Measurements from ENCODE around the gene BARHL2. TPM values are rescaled to one million over a fixed set of nuclear protein-coding genes. Genes with fewer than 3 reads are reported as not detected.

The BARHL2 gene
- total and polyA plus RNA-seq, 5 donors from 2014 or later, result not detected

- Mint-ChIP-seq H3K9me3 (peaks cover 0 to 16% (median 0%) of the 10 kb centered on the region in 7 donors), H3K36me3 (no peaks in the 10 kb centered on the region), H3K4me3 (peak overlapping the region in 1 of 4 donors; percentile 47), H3K27ac (peak overlapping the region in 1 of 3 donors; percentile 32), H3K4me1 (peaks cover 6 to 24% (median 13%) of the 10 kb centered on the region in 4 donors), H3K27me3 (peaks cover 100% of the 10 kb centered on the region)
- Histone ChIP-seq H3K27me3 (ENCODE audit: control insufficient read depth, insufficient read depth, low read length) (peaks cover 68% of the 10 kb centered on the region), H3K4me1 (ENCODE audit: control insufficient read depth, insufficient read depth, low read length, poor library complexity, severe bottlenecking) (peaks cover 6% of the 10 kb centered on the region), H3K36me3 (ENCODE audit: control insufficient read depth, insufficient read depth, low read length) (no peaks in the 10 kb centered on the region), H3K9me3 (ENCODE audit: control insufficient read depth in 2 of 2, low read length in 2 of 2) (peaks cover 0 to 1% of the 10 kb centered on the region in 2 experiments), H3K4me3 (ENCODE audit: low read depth, low read length) (no peak overlapping the region), H3K27ac (ENCODE audit: insufficient read depth, low read length, poor library complexity, severe bottlenecking) (no peak overlapping the region)
- DNase-seq, result no peak
- no peak for ATAC-seq (ENCODE audit: low read depth in 2 of 2)
These were observed 5.4 kb downstream of the BARHL2 start for GRCh38 chr1:90711696-90712095.

GRCh38 chr1:90710579-90711536, 6.2 kb downstream of the BARHL2 start:
- Histone ChIP-seq H3K4me3 (ENCODE audit: low read depth, low read length) (no peak overlapping the region), H3K27me3 (ENCODE audit: control insufficient read depth, insufficient read depth, low read length) (peaks cover 69% of the 10 kb centered on the region), H3K36me3 (ENCODE audit: control insufficient read depth, insufficient read depth, low read length) (no peaks in the 10 kb centered on the region), H3K27ac (ENCODE audit: insufficient read depth, low read length, poor library complexity, severe bottlenecking) (no peak overlapping the region), H3K9me3 (ENCODE audit: control insufficient read depth in 2 of 2, low read length in 2 of 2) (no peaks in the 10 kb centered on the region), H3K4me1 (ENCODE audit: control insufficient read depth, insufficient read depth, low read length, poor library complexity, severe bottlenecking) (peaks cover 10% of the 10 kb centered on the region)
- H3K4me3 Mint-ChIP-seq, result no peak overlapping the region
- DNase-seq, result no peak
- H3K36me3 Mint-ChIP-seq, result no peaks in the 10 kb centered on the region
- peaks cover 99% of the 10 kb centered on the region for H3K27me3 Mint-ChIP-seq
- H3K4me1 Mint-ChIP-seq, result peaks cover 6 to 26% (median 14%) of the 10 kb centered on the region in 4 donors
- H3K9me3 Mint-ChIP-seq, result peaks cover 0 to 16% (median 0%) of the 10 kb centered on the region in 7 donors
- no peak for ATAC-seq (ENCODE audit: low read depth in 2 of 2)
- no peak overlapping the region for H3K27ac Mint-ChIP-seq

- Mint-ChIP-seq H3K36me3 (no peaks in the 10 kb centered on the region), H3K9me3 (peaks cover 0 to 11% (median 0%) of the 10 kb centered on the region in 7 donors), H3K4me3 (no peak overlapping the region), H3K27me3 (peaks cover 99% of the 10 kb centered on the region), H3K4me1 (peaks cover 0 to 26% (median 15%) of the 10 kb centered on the region in 4 donors), H3K27ac (no peak overlapping the region)
- H3K4me3 ChIP-seq (ENCODE audit: low read depth, low read length), result no peak overlapping the region
- peaks cover 70% of the 10 kb centered on the region for H3K27me3 ChIP-seq (ENCODE audit: control insufficient read depth, insufficient read depth, low read length)
- ATAC-seq (ENCODE audit: low read depth in 2 of 2) (no peak), DNase-seq (no peak)
- peaks cover 10% of the 10 kb centered on the region for H3K4me1 ChIP-seq (ENCODE audit: control insufficient read depth, insufficient read depth, low read length, poor library complexity, severe bottlenecking)
- H3K9me3 ChIP-seq (ENCODE audit: control insufficient read depth in 2 of 2, low read length in 2 of 2), result no peaks in the 10 kb centered on the region
- H3K27ac ChIP-seq (ENCODE audit: insufficient read depth, low read length, poor library complexity, severe bottlenecking), result no peak overlapping the region
- no peaks in the 10 kb centered on the region for H3K36me3 ChIP-seq (ENCODE audit: control insufficient read depth, insufficient read depth, low read length)
These were observed 7.6 kb downstream of the BARHL2 start for GRCh38 chr1:90709535-90709934.

- Histone ChIP-seq H3K4me1 (ENCODE audit: control insufficient read depth, insufficient read depth, low read length, poor library complexity, severe bottlenecking) (peaks cover 10% of the 10 kb centered on the region), H3K4me3 (ENCODE audit: low read depth, low read length) (no peak overlapping the region), H3K36me3 (ENCODE audit: control insufficient read depth, insufficient read depth, low read length) (no peaks in the 10 kb centered on the region), H3K27me3 (ENCODE audit: control insufficient read depth, insufficient read depth, low read length) (peaks cover 69% of the 10 kb centered on the region), H3K9me3 (ENCODE audit: control insufficient read depth in 2 of 2, low read length in 2 of 2) (no peaks in the 10 kb centered on the region), H3K27ac (ENCODE audit: insufficient read depth, low read length, poor library complexity, severe bottlenecking) (no peak overlapping the region)
- DNase-seq, result no peak
- Mint-ChIP-seq H3K27ac (no peak overlapping the region), H3K4me1 (peaks cover 0 to 26% (median 15%) of the 10 kb centered on the region in 4 donors), H3K4me3 (no peak overlapping the region), H3K27me3 (peaks cover 99% of the 10 kb centered on the region), H3K9me3 (peaks cover 0 to 11% (median 0%) of the 10 kb centered on the region in 7 donors), H3K36me3 (no peaks in the 10 kb centered on the region)
- ATAC-seq (ENCODE audit: low read depth in 2 of 2), result no peak
These were observed 8.3 kb downstream of the BARHL2 start for GRCh38 chr1:90708826-90709225.

- no peaks in the 10 kb centered on the region for H3K36me3 ChIP-seq (ENCODE audit: control insufficient read depth, insufficient read depth, low read length)
- Mint-ChIP-seq H3K4me3 (no peak overlapping the region), H3K27me3 (peaks cover 97% of the 10 kb centered on the region), H3K9me3 (peaks cover 0 to 9% (median 0%) of the 10 kb centered on the region in 7 donors), H3K36me3 (no peaks in the 10 kb centered on the region), H3K4me1 (peaks cover 0 to 21% (median 12%) of the 10 kb centered on the region in 4 donors), H3K27ac (no peak overlapping the region)
- H3K27me3 ChIP-seq (ENCODE audit: control insufficient read depth, insufficient read depth, low read length), result peaks cover 70% of the 10 kb centered on the region
- no peak overlapping the region for H3K27ac ChIP-seq (ENCODE audit: insufficient read depth, low read length, poor library complexity, severe bottlenecking)
- H3K9me3 ChIP-seq (ENCODE audit: control insufficient read depth in 2 of 2, low read length in 2 of 2), result no peaks in the 10 kb centered on the region
- no peak for ATAC-seq (ENCODE audit: low read depth in 2 of 2)
- peaks cover 10% of the 10 kb centered on the region for H3K4me1 ChIP-seq (ENCODE audit: control insufficient read depth, insufficient read depth, low read length, poor library complexity, severe bottlenecking)
- no peak for DNase-seq
- H3K4me3 ChIP-seq (ENCODE audit: low read depth, low read length), result no peak overlapping the region
These were observed 8.8 kb downstream of the BARHL2 start for GRCh38 chr1:90708236-90708786.

- no peak overlapping the region for H3K27ac Mint-ChIP-seq
- H3K27me3 ChIP-seq (ENCODE audit: control insufficient read depth, insufficient read depth, low read length), result peaks cover 65% of the 10 kb centered on the region
- ATAC-seq (ENCODE audit: low read depth in 2 of 2), result no peak
These were observed 9.8 kb downstream of the BARHL2 start for GRCh38 chr1:90707363-90707710.

GRCh38 chr1:90706437-90707362, 10.4 kb downstream of the BARHL2 start:
- Histone ChIP-seq H3K4me3 (ENCODE audit: low read depth, low read length) (no peak overlapping the region), H3K27ac (ENCODE audit: insufficient read depth, low read length, poor library complexity, severe bottlenecking) (no peak overlapping the region), H3K36me3 (ENCODE audit: control insufficient read depth, insufficient read depth, low read length) (no peaks in the 10 kb centered on the region), H3K9me3 (ENCODE audit: control insufficient read depth in 2 of 2, low read length in 2 of 2) (no peaks in the 10 kb centered on the region), H3K27me3 (ENCODE audit: control insufficient read depth, insufficient read depth, low read length) (peaks cover 66% of the 10 kb centered on the region), H3K4me1 (ENCODE audit: control insufficient read depth, insufficient read depth, low read length, poor library complexity, severe bottlenecking) (peaks cover 10% of the 10 kb centered on the region)
- Mint-ChIP-seq H3K4me3 (peak overlapping the region in 2 of 4 donors; percentile 33 to 52), H3K27ac (no peak overlapping the region), H3K4me1 (peaks cover 0 to 15% (median 7%) of the 10 kb centered on the region in 4 donors), H3K36me3 (no peaks in the 10 kb centered on the region), H3K9me3 (peaks cover 0 to 9% (median 0%) of the 10 kb centered on the region in 7 donors), H3K27me3 (peaks cover 92% of the 10 kb centered on the region)
- DNase-seq (peak in 1 of 3 donors; percentile 27), ATAC-seq (ENCODE audit: low read depth in 2 of 2) (peak; percentile 39 to 66)

More at GRCh38 chr1:90707363-90707710, 9.8 kb downstream of the BARHL2 start:
- Mint-ChIP-seq H3K9me3 (peaks cover 0 to 9% (median 0%) of the 10 kb centered on the region in 7 donors), H3K27me3 (peaks cover 92% of the 10 kb centered on the region), H3K36me3 (no peaks in the 10 kb centered on the region), H3K4me3 (peak overlapping the region in 1 of 4 donors; percentile 33), H3K4me1 (peaks cover 0 to 15% (median 8%) of the 10 kb centered on the region in 4 donors)
- no peak for DNase-seq
- H3K4me1 ChIP-seq (ENCODE audit: control insufficient read depth, insufficient read depth, low read length, poor library complexity, severe bottlenecking), result peaks cover 10% of the 10 kb centered on the region
- no peaks in the 10 kb centered on the region for H3K9me3 ChIP-seq (ENCODE audit: control insufficient read depth in 2 of 2, low read length in 2 of 2)
- H3K36me3 ChIP-seq (ENCODE audit: control insufficient read depth, insufficient read depth, low read length), result no peaks in the 10 kb centered on the region
- no peak overlapping the region for H3K4me3 ChIP-seq (ENCODE audit: low read depth, low read length)
- no peak overlapping the region for H3K27ac ChIP-seq (ENCODE audit: insufficient read depth, low read length, poor library complexity, severe bottlenecking)
